Stimulated activated CD8-positive, alpha-beta memory T cell treated with anti-CD3 and anti-CD28 coated beads, Interleukin-12 subunit alpha, Interleukin-12 subunit beta, amount 100 ng/mL, for 4 hours (primary cell): ENCODE data around the gene ZNF205.
"Not testable (repeated sequence)": the region's sequence is repeated elsewhere in the genome, so short reads cannot be mapped to it uniquely, and the experiment has no call there.

Source experiments
- DNase-seq: peaks from one replicate; pipeline ENCODE4 v3.0.0-alpha.2; 2020; ENCODE audit warnings: low read depth

Gene ZNF205

DNA sequence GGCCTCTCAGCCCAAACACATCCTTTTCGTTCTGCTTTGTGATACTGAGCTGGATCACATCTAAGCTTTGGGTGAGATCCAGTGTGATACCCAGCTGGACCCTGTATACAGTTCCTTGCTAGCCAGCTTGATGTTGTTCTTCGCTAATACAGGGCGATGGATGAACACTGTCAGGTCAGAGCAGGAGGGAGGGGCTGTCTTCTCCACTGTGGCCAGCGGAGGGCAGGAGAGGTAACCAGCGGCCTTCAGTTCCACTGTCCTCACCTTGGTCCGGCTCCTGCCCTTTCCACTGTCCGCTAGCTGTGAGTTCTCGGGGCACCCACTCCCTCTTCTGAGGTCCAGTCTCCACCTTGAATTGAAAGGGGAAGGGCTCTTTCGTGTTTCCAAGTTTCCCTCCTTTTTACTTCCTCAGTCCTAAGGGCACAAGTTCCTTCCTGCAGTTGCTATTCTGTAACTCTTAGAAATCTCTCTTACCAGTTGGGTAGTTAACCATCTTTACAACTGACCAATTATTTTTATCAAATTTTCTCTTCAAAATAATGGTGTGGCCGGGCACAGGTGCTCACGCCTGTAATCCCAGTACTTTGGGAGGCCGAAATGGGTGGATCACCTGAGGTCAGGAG is 19.5 kb downstream of the ZNF205 start:
- no peak for DNase-seq

DNA sequence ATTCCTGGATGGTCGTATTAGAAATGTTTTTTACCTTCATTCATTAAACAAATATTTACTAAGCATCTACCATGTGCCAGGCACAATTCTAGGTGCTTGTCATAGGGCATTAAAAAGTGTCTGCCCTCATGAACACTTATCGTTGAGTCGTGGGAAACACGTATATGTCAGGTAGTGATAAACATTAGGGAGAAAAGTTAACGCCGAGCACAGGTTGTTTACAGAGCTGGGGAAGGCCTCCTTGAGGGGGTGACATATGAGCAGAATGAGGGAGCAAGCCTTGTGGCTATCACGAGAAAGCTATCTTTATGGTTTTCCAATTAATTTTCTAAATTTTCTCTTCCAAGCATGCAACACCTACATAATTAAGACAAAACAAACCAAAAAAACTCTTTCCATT is 21.5 kb downstream of the ZNF205 start:
- no peak for DNase-seq

- DNase-seq, result peak; percentile 85
Measured at GRCh38 chr16:3134338-3135125, 22.1 kb downstream of the ZNF205 start, which contains the start of gene ZNF213. ZNF213 (plus strand) TSS chr16:3135029; CDS start chr16:3137281, 2,252 bp downstream.

DNA sequence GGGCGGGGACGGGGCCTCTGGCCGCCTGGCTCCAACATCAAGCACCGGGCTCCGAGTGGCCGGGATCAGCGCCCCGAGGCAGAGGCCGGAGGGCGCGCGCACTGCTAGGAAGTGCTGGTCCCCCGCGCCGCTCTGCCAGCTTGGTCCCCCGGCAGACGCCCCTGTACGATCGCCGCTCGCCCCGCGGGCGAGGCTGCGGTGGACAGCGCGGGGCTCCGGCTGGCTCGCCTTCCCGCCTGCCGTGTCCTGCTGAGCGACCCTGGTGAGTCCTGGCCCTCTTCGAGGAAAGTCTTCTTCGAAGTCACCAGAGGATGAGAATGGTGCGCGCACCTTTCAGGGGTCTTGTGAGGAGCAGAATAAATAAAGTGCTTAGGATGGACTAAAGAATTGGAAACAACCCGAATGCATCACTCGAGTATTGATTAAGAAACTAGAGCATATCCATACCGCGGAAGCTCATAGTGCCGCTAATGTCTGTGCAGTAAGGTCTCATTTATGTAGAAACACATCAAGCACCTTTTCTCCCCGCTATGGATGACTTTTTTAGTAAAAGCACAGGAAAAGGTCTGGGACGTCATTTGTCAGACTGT is 22.8 kb downstream of the ZNF205 start:
- DNase-seq, result no peak

DNA sequence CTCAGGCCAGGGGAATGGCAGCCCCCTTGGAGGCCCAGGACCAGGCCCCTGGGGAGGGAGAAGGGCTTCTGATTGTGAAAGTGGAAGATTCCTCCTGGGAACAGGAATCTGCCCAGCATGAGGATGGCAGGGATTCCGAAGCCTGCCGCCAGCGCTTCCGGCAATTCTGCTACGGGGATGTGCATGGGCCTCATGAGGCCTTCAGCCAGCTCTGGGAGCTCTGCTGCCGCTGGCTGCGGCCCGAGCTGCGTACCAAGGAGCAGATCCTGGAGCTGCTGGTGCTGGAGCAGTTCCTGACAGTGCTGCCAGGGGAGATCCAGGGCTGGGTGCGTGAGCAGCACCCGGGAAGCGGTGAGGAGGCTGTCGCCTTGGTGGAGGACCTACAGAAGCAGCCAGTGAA is 24.9 kb downstream of the ZNF205 start:
- DNase-seq, result no peak

- no peak for DNase-seq
Measured at GRCh38 chr16:3138342-3138741, 26.0 kb downstream of the ZNF205 start.

GRCh38 chr16:3138823-3139426 is 26.5 kb downstream of the ZNF205 start:
- DNase-seq, result no peak

- not testable (repeated sequence) for DNase-seq
Measured at GRCh38 chr16:3139561-3139960, 27.2 kb downstream of the ZNF205 start.

GRCh38 chr16:3140603-3141427 is 28.4 kb downstream of the ZNF205 start:
- DNase-seq, result no peak

DNA sequence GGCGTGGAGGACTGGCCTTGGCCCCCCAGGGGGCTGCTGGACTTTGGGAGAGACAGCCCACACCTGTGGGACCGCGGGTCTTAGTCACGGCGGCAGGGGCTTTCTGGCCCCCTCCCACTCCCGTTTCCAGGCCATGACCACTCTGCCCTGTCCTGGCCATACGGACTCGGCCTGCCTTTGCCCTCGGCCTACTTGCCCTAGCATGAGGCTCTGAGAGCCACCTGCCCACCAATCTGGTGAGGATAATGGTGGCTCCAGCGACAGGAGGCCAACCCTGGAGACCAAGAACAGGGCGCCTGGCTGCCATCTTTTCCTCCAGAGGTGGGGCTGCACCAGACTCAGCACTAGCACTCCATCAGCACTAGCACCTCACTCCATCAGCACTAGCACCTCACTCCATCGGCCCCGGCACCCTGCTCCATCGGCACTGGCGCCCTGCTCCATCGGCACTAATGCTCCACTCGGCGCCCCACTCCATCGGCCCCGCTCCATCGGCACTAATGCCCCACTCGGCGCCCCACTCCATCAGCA is 29.5 kb downstream of the ZNF205 start:
- no peak for DNase-seq

DNA sequence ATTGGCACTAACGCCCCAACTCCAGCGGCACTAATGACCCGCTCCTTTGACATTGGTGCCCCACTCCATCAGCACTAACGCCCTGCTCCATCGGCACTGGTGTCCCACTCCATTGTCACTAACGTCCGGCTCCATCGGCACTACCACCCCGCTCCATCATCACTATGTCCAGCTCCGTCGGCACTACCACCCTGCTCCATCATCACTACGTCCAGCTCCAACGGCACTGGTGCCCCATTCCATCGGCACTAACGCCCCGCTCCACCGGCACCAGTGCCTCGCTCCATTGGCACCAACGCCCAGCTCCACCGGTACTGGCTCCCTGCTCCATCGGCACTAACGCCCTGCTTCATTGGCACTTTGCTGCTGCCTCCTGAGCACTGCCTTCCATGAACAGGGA is 29.9 kb downstream of the ZNF205 start:
- DNase-seq, result no peak

DNA sequence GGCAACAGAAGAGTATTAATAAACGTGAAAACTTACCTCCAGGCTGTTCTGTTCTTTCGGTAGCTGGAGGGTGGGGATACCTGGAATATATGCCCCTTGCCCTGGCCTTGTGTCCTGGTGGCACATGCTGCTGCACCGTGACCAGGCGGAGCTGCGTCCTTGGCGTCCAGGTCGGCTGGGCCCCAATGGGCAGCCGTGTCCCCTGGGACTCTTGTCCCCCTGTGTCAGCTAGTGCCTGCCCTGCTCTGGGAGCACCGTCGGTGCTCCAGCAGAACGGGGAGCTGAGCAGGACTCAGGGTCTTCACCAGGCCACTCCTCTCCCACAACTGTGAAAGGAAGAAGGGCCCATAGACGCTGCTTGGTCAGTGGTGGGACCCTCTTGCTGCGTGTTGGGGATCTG is 30.4 kb downstream of the ZNF205 start:
- no peak for DNase-seq

DNA sequence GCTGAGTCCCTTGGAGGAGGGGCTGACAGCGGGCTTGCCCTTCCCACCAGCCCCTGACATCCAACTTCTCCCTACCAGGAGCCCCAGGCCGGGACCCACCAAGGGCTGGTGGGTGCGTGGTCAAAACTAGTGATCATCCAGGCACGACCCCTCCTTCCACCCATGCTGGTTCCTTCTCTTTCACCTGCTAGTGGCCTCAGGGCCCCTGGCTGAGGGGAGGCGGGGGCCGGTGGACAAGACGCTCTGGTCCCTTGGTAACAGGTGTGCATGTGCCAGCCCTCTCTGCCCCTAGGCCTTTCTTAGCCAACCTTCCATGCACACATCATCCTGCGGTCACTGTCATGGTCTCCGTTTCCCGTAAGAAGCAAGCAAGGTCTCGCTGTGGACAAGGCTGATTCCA is 30.8 kb downstream of the ZNF205 start:
- no peak for DNase-seq

DNA sequence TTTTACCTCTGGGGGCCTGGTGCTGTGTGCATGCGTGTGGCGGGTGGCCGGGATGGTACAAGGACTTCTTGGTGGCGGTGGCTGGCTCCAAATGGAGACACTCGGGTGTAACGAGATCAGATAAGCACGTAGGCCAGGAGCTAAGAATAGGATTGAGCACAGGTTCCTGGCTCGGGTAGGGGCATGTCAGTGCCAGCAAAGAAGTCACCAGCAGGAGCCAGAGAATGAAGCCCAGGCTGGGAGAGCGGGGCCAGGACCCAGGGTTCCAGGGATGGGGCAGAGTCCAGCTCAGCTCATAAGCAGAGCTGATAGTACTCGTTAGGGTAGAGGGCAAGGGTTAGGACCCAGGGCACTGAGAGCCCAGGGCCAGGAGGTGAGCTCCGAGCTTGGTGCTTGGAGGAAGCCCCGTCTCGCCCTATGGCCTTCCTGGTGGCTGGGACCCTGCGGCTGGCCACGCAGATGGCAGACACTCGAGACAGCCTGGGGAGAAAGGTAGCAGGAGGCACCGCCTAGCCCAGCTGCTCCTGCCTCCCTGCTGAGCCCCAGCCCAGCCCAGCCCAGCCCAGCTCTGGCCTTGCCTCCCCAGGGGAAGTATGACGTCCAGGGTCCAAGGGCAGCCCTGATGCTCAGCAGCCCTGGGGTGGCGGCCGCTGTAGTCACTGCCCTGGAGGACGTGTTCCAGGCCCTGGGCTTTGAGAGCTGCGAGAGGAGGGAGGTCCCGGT is 31.4 kb downstream of the ZNF205 start:
- no peak for DNase-seq

GRCh38 chr16:3144321-3144983 is 32.1 kb downstream of the ZNF205 start:
- DNase-seq, result no peak

- DNase-seq, result no peak
Measured at GRCh38 chr16:3145151-3145550, 32.8 kb downstream of the ZNF205 start.

DNA sequence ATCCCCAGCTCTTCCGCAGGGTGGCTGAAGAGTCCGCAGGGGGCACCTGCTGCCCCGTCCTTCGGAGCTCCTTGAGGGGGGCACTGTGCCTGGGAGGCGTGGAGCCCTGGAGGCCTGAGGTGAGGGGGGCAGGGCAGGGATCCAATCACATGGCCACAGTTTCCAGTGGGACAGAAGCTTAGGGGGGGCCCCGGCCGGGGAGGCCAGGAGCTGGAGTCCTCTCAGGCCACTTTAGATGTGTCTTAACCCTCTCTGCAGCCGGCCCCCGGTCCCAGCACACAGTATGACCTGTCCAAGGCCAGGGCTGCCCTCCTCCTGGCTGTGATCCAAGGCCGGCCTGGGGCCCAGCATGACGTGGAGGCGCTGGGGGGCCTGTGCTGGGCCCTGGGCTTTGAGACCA is 33.3 kb downstream of the ZNF205 start:
- DNase-seq, result no peak

DNA sequence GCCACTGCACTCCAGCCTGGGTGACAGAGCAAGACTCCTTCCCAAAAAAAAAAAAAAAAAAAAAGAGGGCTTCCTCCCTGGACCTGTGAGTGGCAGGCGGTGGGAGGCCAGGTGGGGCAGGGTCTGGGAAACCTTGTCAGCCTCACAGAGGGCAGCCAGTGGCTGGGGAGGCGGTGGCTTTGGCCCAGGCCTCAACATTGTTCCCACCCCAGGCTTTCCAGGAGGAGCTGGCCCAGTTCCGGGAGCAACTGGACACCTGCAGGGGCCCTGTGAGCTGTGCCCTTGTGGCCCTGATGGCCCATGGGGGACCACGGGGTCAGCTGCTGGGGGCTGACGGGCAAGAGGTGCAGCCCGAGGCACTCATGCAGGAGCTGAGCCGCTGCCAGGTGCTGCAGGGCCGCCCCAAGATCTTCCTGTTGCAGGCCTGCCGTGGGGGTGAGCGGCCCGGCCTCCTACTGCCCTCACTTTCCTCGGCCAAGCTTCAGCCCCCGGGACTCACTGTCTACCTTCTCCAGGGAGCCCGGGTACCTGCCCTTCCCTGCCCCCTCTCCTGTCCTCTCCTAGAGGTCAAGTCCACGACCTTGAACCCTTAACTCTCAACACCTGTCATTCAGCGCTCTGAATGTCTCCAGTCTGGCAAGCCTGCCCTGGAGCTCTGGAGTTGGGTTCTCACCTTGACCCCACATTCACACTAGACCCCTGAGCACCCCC is 34.8 kb downstream of the ZNF205 start:
- no peak for DNase-seq

DNA sequence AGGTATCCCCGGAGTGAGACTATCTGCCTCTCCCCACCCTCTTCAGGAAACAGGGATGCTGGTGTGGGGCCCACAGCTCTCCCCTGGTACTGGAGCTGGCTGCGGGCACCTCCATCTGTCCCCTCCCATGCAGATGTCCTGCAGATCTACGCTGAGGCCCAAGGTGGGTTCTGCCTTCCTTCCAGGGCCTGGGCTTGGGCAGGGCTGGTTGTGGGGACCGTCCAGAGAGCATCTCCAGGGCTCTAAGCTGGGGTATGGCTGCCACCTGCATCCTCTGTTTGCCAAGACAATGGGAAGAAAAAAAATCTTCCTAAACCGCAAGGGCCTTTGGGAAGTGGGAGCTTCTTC is 35.3 kb downstream of the ZNF205 start:
- no peak for DNase-seq
